AG04450 (cell line): ENCODE data around the gene GADD45A. TPM values are rescaled to one million over a fixed set of nuclear protein-coding genes. Genes with fewer than 3 reads are reported as not detected.

Experiments
- CTCF ChIA-PET: fragments of 300-600, 350-600 bp; formaldehyde crosslinking; extraction: SDS; loops from one replicate; lab custom pipeline; 2022; ENCODE audit warnings: antibody characterized with exemption, inconsistent platforms; lab: Charles Lee
- POLR2A ChIA-PET: fragments of 350-600 bp; formaldehyde crosslinking; extraction: SDS; loops from one replicate; lab custom pipeline; 2021; ENCODE audit warnings: antibody characterized with exemption, inconsistent platforms; lab: Yijun Ruan, JAX
- DNase-seq: peaks from one replicate; pipeline ENCODE4 v3.0.0-alpha.2; 2011; ENCODE audit warnings: low read depth, low spot score
- H3K27ac ChIP-seq: one replicate; pipeline ENCODE4 v1.5.1; 2012; ENCODE audit warnings: low read depth, low read length, control low read depth
- H3K27me3 ChIP-seq: one replicate; pipeline ENCODE4 v1.6.0; 2012; ENCODE audit warnings: low read length; ENCODE audit not compliant: control insufficient read depth, insufficient read depth
- H3K4me3 ChIP-seq: 2 replicates; pipeline ENCODE4 v1.5.1; 2011; ENCODE audit warnings: mild to moderate bottlenecking, low read depth, low read length, control low read depth
- H3K9me3 ChIP-seq: 2 replicates; pipeline ENCODE4 v1.5.1; 2012; ENCODE audit warnings: low read length; ENCODE audit not compliant: control insufficient read depth, insufficient read depth
- polyA minus RNA-seq: library from RNA; depleted of rRNA, polyadenylated mRNA; stranded (reverse); fragments of >200 nt; gene quantifications from 2 replicates; pipeline ENCODE4 v1.2.3, GENCODE V29; 2011; rRNA and poly(A)+ RNA removed
- polyA plus RNA-seq: library from polyadenylated mRNA; depleted of rRNA; stranded (reverse); fragments of >200 nt; gene quantifications from 2 replicates; pipeline ENCODE4 v1.2.3, GENCODE V29; 2011; rRNA removed
- TF ChIP-seq, protein P1 (sequence below): IDR thresholded peaks from 2 replicates; pipeline ENCODE4 v1.5.1; 2011; ENCODE audit warnings: low read depth, low read length, control low read depth, inconsistent platforms

Gene GADD45A, protein sequence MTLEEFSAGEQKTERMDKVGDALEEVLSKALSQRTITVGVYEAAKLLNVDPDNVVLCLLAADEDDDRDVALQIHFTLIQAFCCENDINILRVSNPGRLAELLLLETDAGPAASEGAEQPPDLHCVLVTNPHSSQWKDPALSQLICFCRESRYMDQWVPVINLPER
- 33.7 and 41.8 TPM in 2 replicates for polyA plus RNA-seq
- polyA minus RNA-seq: 12.3 and 14.6 TPM in 2 replicates

DNA sequence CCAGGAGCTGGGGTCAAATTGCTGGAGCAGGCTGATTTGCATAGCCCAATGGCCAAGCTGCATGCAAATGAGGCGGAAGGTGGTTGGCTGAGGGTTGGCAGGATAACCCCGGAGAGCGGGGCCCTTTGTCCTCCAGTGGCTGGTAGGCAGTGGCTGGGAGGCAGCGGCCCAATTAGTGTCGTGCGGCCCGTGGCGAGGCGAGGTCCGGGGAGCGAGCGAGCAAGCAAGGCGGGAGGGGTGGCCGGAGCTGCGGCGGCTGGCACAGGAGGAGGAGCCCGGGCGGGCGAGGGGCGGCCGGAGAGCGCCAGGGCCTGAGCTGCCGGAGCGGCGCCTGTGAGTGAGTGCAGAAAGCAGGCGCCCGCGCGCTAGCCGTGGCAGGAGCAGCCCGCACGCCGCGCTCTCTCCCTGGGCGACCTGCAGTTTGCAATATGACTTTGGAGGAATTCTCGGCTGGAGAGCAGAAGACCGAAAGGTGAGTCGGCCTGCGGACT, at the start of gene GADD45A:
Gene GADD45A, plus strand, starts transcription at position 135 of the 491 bp plus-strand sequence. Its CDS starts 294 bp downstream, at position 429.
- peak within 1 kb of the TSS; percentile 97 for H3K27ac ChIP-seq
- peak within 1 kb of the TSS; percentile 89 for H3K4me3 ChIP-seq
- TF ChIP-seq, protein P1, sequence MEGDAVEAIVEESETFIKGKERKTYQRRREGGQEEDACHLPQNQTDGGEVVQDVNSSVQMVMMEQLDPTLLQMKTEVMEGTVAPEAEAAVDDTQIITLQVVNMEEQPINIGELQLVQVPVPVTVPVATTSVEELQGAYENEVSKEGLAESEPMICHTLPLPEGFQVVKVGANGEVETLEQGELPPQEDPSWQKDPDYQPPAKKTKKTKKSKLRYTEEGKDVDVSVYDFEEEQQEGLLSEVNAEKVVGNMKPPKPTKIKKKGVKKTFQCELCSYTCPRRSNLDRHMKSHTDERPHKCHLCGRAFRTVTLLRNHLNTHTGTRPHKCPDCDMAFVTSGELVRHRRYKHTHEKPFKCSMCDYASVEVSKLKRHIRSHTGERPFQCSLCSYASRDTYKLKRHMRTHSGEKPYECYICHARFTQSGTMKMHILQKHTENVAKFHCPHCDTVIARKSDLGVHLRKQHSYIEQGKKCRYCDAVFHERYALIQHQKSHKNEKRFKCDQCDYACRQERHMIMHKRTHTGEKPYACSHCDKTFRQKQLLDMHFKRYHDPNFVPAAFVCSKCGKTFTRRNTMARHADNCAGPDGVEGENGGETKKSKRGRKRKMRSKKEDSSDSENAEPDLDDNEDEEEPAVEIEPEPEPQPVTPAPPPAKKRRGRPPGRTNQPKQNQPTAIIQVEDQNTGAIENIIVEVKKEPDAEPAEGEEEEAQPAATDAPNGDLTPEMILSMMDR: no peak
- ChIA-PET POLR2A (interaction anchor here (0.7 to 4.0 kb wide), 32 partner anchors 10 to 489 kb away, joined by 3 to 43 read pairs (median 5); partner anchors contain the start of gene SERBP1), CTCF (interaction anchor here (0.6 to 7.5 kb wide), 12 partner anchors 30 to 1101 kb away, joined by 3 to 51 read pairs (median 6); no protein-coding TSS in a partner anchor)
- no peaks in the 10 kb centered on the region for H3K27me3 ChIP-seq
- DNase-seq: peak; percentile 99
- H3K9me3 ChIP-seq: peaks cover 6% of the 10 kb centered on the region; the same call in 1 of the 2 replicates

GRCh38 chr1:67636146-67636545, 48.9 kb upstream of the GADD45A start:
- H3K27me3 ChIP-seq: no peaks in the 10 kb centered on the region
- POLR2A ChIA-PET: no interaction called here
- H3K9me3 ChIP-seq: no peaks in the 10 kb centered on the region
- CTCF ChIA-PET: interaction anchor here (0.6 kb wide), 1 partner anchor 23 kb away, joined by 4 read pairs; no protein-coding TSS in a partner anchor
- no peak for DNase-seq
- H3K27ac ChIP-seq: no peak overlapping the region
- no peak overlapping the region for H3K4me3 ChIP-seq
- TF ChIP-seq, protein P1: no peak

GRCh38 chr1:67639361-67639760, 45.6 kb upstream of the GADD45A start:
- Histone ChIP-seq H3K4me3 (no peak overlapping the region), H3K9me3 (no peaks in the 10 kb centered on the region), H3K27ac (no peak overlapping the region), H3K27me3 (no peaks in the 10 kb centered on the region)
- no peak for DNase-seq
- CTCF ChIA-PET: no interaction called here
- TF ChIP-seq, protein P1: no peak
- POLR2A ChIA-PET: no interaction called here

GRCh38 chr1:67642629-67643028, 42.4 kb upstream of the GADD45A start:
- Histone ChIP-seq H3K9me3 (no peaks in the 10 kb centered on the region), H3K4me3 (no peak overlapping the region), H3K27ac (no peak overlapping the region), H3K27me3 (no peaks in the 10 kb centered on the region)
- TF ChIP-seq, protein P1: no peak
- DNase-seq: no peak
- ChIA-PET CTCF (no interaction called here), POLR2A (no interaction called here)

- no peak overlapping the region for H3K4me3 ChIP-seq
- DNase-seq: no peak
- no peaks in the 10 kb centered on the region for H3K27me3 ChIP-seq
- TF ChIP-seq, protein P1: no peak
- no peak overlapping the region for H3K27ac ChIP-seq
- H3K9me3 ChIP-seq: no peaks in the 10 kb centered on the region
- CTCF ChIA-PET: interaction anchor here (0.6 to 1.4 kb wide), 2 partner anchors 116 to 311 kb away, joined by 3 to 4 read pairs; no protein-coding TSS in a partner anchor
- POLR2A ChIA-PET: interaction anchor here (0.7 kb wide), 1 partner anchor 119 kb away, joined by 3 read pairs; no protein-coding TSS in a partner anchor
Measured at GRCh38 chr1:67644566-67644965, 40.4 kb upstream of the GADD45A start.
